MM.1S (cell line): ENCODE measurements around the gene SPOP.

Experiments
- DNase-seq: peaks from one replicate; pipeline ENCODE4 v3.0.0-alpha.2; 2015
- H2AFZ ChIP-seq: fragments of 300-600 bp; sonication (generic); 2 replicates; pipeline ENCODE4 v1.6.0; 2016; ENCODE audit warnings: antibody characterized with exemption, low read length
- H3F3A ChIP-seq: fragments of 300-600 bp; sonication (generic); 2 replicates; pipeline ENCODE4 v1.6.1; 2016; ENCODE audit warnings: mild to moderate bottlenecking, antibody characterized with exemption, low read length, moderate library complexity, mixed read lengths; ENCODE audit not compliant: insufficient read depth
- H3K27ac ChIP-seq: fragments of 300-600 bp; sonication (generic); 2 replicates; pipeline ENCODE4 v1.5.1; 2016; ENCODE audit warnings: mild to moderate bottlenecking, low read length
- H3K27me3 ChIP-seq: fragments of 300-600 bp; sonication (generic); replicated peaks from 2 replicates; pipeline ENCODE4 v1.6.0; 2016; ENCODE audit warnings: low read length; ENCODE audit not compliant: insufficient read depth
- H3K36me3 ChIP-seq: fragments of 300-600 bp; sonication (generic); replicated peaks from 2 replicates; pipeline ENCODE4 v1.6.1; 2016; ENCODE audit warnings: mild to moderate bottlenecking, low read length, mixed read lengths; ENCODE audit not compliant: insufficient read depth
- H3K4me1 ChIP-seq: fragments of 300-600 bp; sonication (generic); 2 replicates; pipeline ENCODE4 v1.6.1; 2016; ENCODE audit warnings: low read length, mixed read lengths
- H3K4me2 ChIP-seq: fragments of 300-600 bp; sonication (generic); 2 replicates; pipeline ENCODE4 v1.6.0; 2016; ENCODE audit warnings: low read depth, low read length
- H3K4me3 ChIP-seq: fragments of 300-600 bp; sonication (generic); 2 replicates; pipeline ENCODE4 v1.5.1; 2016; ENCODE audit warnings: low read length, mixed read lengths
- H3K79me2 ChIP-seq: fragments of 300-600 bp; sonication (generic); 2 replicates; pipeline ENCODE4 v1.6.1; 2016; ENCODE audit warnings: mixed run types, low read length, mixed read lengths
- H3K9ac ChIP-seq: fragments of 300-600 bp; sonication (generic); 2 replicates; pipeline ENCODE4 v1.6.1; 2016; ENCODE audit warnings: low read length, mixed read lengths
- H3K9me2 ChIP-seq: fragments of 300-600 bp; sonication (generic); replicated peaks from 2 replicates; pipeline ENCODE4 v1.6.1; 2016; ENCODE audit warnings: mild to moderate bottlenecking, low read length, mixed read lengths; ENCODE audit not compliant: insufficient read depth
- H3K9me3 ChIP-seq: fragments of 300-600 bp; sonication (generic); replicated peaks from 2 replicates; pipeline ENCODE4 v1.6.1; 2016; ENCODE audit warnings: mild to moderate bottlenecking, low read length, mixed read lengths; ENCODE audit not compliant: insufficient read depth
- H4K20me1 ChIP-seq: fragments of 300-600 bp; sonication (generic); 2 replicates; pipeline ENCODE4 v1.6.1; 2016; ENCODE audit warnings: mild to moderate bottlenecking, low read length, moderate library complexity, mixed read lengths; ENCODE audit not compliant: insufficient read depth
- EZH2 ChIP-seq: fragments of 300-600 bp; sonication (generic); optimal IDR thresholded peaks from 2 replicates; pipeline ENCODE3; 2017; ENCODE audit warnings: low read depth, mild to moderate bottlenecking, antibody characterized with exemption, low read length, mixed read lengths
- EZH2phosphoT487 ChIP-seq: fragments of 300-600 bp; sonication (generic); IDR thresholded peaks from 2 replicates; pipeline ENCODE4 v1.6.1; 2018; ENCODE audit warnings: antibody characterized with exemption, low read length
- TF ChIP-seq, protein P1 (sequence below): fragments of 300-600 bp; sonication (generic); IDR thresholded peaks from 2 replicates; pipeline ENCODE4 v1.5.1; 2016; ENCODE audit warnings: antibody characterized with exemption, low read length, mixed read lengths

SPOP gene

GRCh38 chr17:49670641-49671040, 7.3 kb downstream of the SPOP start:
- H3K4me3 ChIP-seq, result no peak overlapping the region
- no peaks in the 10 kb centered on the region for H3K27me3 ChIP-seq
- H3K9ac ChIP-seq, result no peak overlapping the region
- H3K79me2 ChIP-seq, result peaks cover 89% of the 10 kb centered on the region
- DNase-seq, result no peak
- H3K36me3 ChIP-seq, result no peaks in the 10 kb centered on the region
- H4K20me1 ChIP-seq, result peaks cover 6% of the 10 kb centered on the region; the same call in 1 of the 2 replicates
- H3K4me2 ChIP-seq, result no peak overlapping the region
- H3K9me2 ChIP-seq, result no peaks in the 10 kb centered on the region
- no peaks in the 10 kb centered on the region for H3K9me3 ChIP-seq
- H3F3A ChIP-seq, result no peaks in the 10 kb centered on the region
- H3K4me1 ChIP-seq, result peaks cover 22% of the 10 kb centered on the region
- no peak overlapping the region for H2AFZ ChIP-seq
- no peak overlapping the region; the same call in 1 of the 2 replicates for H3K27ac ChIP-seq
- TF ChIP-seq, protein P1, sequence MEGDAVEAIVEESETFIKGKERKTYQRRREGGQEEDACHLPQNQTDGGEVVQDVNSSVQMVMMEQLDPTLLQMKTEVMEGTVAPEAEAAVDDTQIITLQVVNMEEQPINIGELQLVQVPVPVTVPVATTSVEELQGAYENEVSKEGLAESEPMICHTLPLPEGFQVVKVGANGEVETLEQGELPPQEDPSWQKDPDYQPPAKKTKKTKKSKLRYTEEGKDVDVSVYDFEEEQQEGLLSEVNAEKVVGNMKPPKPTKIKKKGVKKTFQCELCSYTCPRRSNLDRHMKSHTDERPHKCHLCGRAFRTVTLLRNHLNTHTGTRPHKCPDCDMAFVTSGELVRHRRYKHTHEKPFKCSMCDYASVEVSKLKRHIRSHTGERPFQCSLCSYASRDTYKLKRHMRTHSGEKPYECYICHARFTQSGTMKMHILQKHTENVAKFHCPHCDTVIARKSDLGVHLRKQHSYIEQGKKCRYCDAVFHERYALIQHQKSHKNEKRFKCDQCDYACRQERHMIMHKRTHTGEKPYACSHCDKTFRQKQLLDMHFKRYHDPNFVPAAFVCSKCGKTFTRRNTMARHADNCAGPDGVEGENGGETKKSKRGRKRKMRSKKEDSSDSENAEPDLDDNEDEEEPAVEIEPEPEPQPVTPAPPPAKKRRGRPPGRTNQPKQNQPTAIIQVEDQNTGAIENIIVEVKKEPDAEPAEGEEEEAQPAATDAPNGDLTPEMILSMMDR, result no peak
- TF ChIP-seq EZH2 (no peak), EZH2phosphoT487 (no peak)

DNA sequence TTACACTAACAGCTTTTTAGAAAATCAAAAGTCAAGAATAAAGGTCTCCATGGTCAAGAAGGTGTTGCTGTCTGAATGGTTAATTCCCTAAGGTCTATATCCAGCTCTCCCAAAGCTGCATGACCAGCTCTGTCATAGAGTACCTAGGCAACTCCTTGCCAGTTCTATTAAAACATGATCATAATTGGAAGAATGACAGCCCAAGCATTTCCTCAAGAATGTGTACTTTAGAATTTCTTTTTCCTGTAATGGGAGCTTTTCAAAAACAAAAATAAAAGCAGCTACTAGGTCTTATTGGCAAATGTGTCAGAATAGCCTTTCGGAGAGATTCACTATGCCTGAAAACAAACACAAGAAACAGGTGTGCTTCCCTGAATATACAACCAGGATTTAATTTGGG, 7.9 kb downstream of the SPOP start:
- no peak overlapping the region for H3K9ac ChIP-seq
- H3K4me3 ChIP-seq, result no peak overlapping the region
- H3K36me3 ChIP-seq, result no peaks in the 10 kb centered on the region
- H3F3A ChIP-seq, result no peaks in the 10 kb centered on the region
- H3K27me3 ChIP-seq, result no peaks in the 10 kb centered on the region
- peaks cover 87% of the 10 kb centered on the region for H3K79me2 ChIP-seq
- peaks cover 7% of the 10 kb centered on the region for H4K20me1 ChIP-seq
- H3K9me2 ChIP-seq, result no peaks in the 10 kb centered on the region
- no peaks in the 10 kb centered on the region for H3K9me3 ChIP-seq
- H3K4me2 ChIP-seq, result no peak overlapping the region
- peaks cover 16% of the 10 kb centered on the region for H3K4me1 ChIP-seq
- no peak overlapping the region; the same call in 1 of the 2 replicates for H3K27ac ChIP-seq
- DNase-seq, result no peak
- H2AFZ ChIP-seq, result no peak overlapping the region
- TF ChIP-seq EZH2 (no peak), EZH2phosphoT487 (no peak)
- TF ChIP-seq, protein P1, result no peak

DNA sequence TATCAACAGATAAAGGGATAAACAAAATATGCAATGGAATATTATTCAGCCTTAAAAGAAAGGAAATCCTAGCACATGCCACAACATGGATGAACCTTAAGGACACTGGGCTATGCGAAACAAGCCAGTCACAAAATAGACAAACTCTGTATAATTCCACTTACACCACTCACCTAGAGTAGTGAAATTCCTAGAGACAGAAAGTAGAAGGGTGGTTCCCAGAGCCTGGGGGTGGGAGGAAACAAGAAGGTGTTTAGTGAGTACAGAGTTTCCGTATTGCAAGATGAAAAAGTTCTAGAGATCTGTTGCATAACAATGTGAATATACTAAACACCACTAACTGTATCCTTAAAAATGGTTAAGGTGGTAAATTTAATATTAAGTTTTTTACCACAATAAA, 10.0 kb downstream of the SPOP start:
- TF ChIP-seq EZH2phosphoT487 (no peak), EZH2 (no peak)
- TF ChIP-seq, protein P1, result no peak
- no peaks in the 10 kb centered on the region for H3K9me3 ChIP-seq
- no peak overlapping the region for H2AFZ ChIP-seq
- no peak overlapping the region for H3K27ac ChIP-seq
- peaks cover 15% of the 10 kb centered on the region for H4K20me1 ChIP-seq
- no peak overlapping the region for H3K4me3 ChIP-seq
- H3K79me2 ChIP-seq, result peaks cover 88% of the 10 kb centered on the region
- no peaks in the 10 kb centered on the region for H3F3A ChIP-seq
- no peak for DNase-seq
- H3K9me2 ChIP-seq, result no peaks in the 10 kb centered on the region
- H3K4me1 ChIP-seq, result peaks cover 13% of the 10 kb centered on the region; the same call in 1 of the 2 replicates
- H3K27me3 ChIP-seq, result no peaks in the 10 kb centered on the region
- no peak overlapping the region for H3K9ac ChIP-seq
- H3K36me3 ChIP-seq, result no peaks in the 10 kb centered on the region
- no peak overlapping the region for H3K4me2 ChIP-seq
